HG03135 (cell line): ENCODE measurements around the gene FOXE1.
A peak's percentile ranks its signal among the peaks of the same experiment; 100 is the strongest.

Experiments
- ATAC-seq: cut with Tn5 transposase; IDR thresholded peaks from one replicate; pipeline ENCODE4 v1.9.1; 2021; ENCODE audit warnings: mild to moderate bottlenecking, moderate library complexity; ENCODE audit not compliant: unreplicated experiment

Gene FOXE1

DNA sequence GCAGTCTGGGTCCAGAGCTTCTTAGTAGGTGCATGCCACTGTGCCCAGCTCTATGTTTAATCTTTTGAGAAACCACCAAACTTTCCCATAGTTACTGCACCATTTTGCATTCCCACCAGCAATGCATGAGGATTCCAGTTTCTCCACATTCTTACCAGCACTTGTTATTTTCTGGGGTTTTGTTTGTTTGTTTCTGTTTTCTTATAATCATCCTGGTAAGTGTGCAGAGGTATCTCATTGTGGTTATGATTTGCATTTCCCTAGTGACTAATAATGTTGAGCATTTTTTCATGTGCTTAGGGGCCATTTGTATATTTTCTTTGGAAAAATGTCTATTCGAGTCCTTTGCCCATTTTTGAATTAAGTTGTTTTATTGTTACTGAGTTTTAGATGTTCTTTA lies 11.4 kb downstream of the FOXE1 start:
- no peak for ATAC-seq

DNA sequence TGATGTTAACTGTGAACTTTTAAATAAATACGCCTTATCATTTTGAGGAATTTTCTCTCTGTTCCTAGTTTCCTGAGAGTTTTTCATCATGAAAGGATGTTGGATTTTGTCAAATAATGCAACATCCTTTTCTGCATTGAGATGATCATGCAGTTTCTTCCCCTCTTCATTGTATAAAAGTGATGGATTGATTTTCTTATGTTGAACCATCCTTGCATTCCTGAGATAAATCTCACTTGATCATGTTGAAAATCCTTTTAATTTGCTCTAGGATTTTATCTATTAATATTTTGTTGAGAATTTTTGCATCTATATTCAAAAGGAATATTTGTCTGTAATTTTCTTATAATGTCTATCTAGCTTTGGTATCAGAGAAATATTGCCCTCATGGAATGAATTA lies 13.3 kb downstream of the FOXE1 start:
- no peak for ATAC-seq

DNA sequence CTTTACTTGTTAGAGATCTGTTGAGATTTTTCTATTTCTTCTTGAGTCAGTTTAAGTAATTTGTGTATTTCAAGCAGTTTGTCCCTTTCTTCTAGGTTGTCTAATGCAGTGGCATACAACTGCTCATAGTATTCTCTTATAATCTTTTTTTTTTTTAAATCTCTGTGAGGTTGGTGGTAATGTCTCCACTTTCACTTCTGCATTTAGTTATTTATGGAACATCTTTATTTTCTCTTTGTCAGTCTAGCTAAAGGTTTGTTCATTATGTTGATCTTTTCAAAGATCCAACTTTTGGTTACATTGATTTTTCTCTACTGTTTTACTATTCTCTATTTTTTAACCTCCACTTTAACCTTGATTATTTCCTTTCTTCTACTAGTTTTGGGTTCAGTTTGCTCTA lies 13.8 kb downstream of the FOXE1 start:
- peak; percentile 59 for ATAC-seq

DNA sequence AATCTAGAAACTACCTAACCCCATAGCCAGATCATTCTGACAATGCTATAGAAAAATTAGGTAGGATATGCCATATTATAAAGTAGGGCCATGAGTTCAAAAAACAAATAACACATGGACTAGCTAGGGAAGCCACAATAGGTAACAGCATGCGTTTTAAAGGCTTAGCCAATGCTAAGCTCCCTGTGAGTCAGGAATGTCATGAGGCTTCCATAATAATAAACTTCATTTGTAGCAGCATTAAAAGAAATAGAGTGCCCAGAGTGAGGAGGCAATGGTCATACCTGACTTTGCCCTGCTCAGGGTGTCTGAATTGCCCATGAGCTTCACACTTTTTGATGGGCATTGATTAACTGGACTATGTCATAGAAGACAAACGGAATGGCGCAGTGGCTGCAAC lies 15.8 kb downstream of the FOXE1 start:
- no peak for ATAC-seq

DNA sequence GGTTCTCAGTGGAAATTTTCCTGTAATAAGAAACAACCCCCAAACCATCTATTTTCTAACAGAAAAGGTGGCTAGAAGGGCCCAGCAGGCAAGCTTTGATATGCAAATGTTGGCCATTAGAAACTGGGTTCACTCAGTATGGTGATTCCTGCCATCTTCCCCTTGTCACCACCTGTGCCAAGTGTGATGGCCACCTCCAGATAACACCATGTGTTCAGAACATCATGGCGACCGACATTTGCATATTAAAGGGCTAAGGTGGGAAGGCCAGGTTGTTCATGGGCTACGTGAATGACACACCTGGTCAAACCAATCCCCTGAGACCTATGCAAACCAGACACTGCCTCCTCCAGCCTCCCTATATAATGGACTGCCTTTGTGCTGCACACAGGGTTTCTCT lies 20.4 kb downstream of the FOXE1 start:
- no peak for ATAC-seq

DNA sequence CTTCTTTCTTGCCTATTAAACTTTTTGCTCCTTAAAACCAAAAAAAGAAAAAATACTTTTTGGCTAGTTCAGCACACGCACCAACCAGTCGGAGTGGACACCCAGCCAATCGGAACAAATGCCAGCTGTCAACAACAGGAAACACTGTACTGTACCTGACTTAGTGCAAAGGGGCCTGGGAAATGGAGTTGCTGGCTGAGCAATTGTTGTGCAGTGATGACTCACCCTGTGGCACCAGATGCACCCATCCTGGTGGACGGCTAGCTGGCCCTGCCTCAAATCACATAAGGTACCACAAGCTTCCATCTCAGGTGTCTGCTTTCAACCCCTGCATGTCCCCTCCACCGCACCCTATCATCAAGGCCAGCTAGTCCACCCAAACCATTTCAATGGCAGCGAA lies 20.9 kb downstream of the FOXE1 start:
- ATAC-seq = no peak

DNA sequence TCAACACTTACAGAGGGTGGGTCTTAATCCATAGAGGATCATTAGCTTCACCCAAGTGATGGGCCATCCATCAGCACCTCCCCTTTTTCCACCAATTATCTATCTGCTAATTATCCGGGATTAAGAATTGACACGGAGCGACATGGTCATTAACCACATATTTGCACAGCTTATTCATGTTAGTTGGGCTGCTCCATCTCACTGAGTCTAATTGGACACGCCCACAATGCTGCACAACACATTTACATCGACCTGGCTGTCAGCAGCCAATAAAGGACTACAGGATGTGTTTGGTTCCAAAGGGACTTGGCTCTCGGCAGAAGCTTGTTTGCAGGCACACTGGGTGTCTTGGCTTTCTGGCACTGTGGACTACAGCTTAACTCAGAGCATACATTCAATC lies 21.6 kb downstream of the FOXE1 start:
- ATAC-seq = no peak

DNA sequence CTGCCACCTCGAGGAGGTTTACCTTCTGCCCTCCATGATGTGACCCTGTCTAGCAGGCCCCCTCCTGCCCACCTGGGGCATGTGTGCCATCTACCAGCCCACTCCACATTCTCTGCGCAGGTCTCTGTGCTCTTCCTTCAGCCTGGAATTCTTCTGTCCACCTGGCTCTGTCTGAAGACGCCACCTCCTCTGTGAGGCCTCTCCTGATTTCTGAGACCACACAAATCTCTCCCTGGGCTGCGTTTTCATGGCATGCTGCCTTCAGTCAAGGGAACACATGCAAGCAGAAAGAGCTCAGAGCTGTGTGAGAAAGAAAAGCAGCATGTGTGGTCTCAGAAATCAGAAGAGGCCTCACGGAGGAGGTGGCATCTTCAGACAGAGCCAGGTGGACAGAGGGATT lies 22.1 kb downstream of the FOXE1 start:
- no peak for ATAC-seq

DNA sequence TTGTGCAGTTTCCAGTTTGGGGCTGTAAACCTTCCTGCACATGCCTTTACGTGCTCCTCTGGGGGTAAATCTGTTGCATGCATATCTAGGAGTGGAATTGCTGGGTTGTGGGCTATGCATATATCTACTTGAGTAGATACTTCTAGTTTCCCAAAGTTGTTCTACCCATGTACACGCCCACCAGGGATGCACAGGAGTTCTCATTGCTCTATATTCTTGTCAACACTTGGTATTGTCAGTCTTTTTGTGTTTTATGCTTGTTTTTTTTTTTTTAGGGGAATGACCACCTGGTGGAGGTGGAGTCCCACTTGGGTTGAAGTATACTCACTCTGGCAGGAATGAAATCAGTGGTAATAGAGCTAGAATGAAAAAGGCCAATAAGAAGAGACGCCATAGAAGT lies 23.0 kb downstream of the FOXE1 start:
- no peak for ATAC-seq

DNA sequence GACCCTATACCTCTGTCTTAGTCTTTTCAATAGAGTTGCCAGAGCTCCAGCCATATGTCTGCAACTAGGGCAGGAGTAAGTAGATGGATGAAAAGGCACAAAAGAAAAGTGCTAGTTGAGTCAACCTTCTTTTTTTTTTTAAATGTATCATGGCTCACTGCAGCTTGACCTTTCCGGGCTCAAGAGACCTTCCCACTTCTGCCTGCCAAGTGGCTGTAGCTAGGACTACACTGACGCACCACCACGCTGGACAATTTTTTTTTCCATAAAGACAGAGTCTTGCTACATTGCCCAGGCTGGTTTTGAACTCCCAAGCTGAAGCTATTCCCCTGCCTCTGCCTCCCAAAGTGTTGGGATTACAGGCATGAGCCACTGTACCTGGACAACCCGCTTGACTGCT lies 27.3 kb downstream of the FOXE1 start:
- ATAC-seq = no peak

DNA sequence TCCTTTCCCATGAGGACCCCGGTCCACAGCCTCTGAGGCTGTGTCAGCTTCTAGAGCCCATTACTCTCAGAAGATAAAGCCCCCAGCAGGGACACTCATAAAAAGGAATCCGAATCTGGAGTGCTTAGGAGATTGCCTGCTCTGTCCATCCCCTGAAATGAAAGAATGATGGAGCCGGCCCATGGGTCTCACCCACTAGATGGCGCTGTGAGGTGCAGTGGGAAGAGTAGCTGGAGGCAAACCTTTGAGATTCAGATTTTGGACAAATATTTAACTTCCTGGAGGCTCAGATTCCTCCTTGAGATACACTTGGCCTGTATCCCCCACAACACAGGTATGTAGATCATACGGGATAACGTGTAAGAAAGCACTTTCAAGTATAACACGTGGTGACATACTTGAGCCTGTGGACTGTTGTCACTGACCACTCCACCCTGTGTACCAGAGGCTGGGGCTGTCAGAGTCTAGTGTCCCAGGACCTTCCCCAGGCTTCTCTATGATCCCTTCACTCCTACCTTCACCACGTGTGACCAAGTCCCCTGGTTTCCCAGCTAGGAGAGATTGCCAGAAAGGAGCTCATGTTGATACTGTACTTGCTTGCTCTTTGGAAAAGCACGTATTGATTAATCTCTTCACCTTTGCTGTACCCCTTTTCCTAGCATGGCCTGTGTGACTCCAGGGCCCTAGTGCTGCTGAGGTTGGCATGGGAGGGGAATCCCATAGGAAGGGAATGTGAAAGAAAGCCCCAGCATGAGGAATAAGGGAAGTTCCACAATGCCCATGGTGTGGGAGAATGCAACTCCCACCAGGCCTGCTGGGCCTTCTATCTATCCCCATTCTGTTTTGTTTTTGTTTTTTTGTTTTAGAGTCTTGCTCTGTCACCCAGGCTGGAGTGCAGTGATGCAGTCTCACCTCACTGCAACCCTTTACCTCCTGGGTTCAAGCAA lies 37.2 kb downstream of the FOXE1 start:
- ATAC-seq = no peak

DNA sequence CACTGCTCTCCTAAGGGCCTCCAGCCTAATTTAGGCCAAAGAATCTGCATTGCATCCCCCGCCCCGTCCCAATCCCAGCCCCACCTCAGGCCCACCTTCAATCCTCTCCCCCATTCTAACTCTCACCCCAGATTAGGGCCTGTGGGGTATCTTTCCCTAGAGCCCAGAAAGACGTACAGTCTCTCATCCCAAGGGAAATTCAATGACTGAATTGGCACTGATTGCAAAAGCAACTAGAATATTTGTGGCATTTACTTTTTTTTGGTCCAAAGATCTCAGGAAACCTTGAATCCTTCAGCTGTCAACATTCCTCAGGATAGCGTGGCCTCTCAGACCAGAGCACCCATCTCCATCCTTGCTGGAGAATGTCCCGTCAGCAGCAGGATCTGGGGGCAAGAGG lies 38.7 kb downstream of the FOXE1 start:
- no peak for ATAC-seq

DNA sequence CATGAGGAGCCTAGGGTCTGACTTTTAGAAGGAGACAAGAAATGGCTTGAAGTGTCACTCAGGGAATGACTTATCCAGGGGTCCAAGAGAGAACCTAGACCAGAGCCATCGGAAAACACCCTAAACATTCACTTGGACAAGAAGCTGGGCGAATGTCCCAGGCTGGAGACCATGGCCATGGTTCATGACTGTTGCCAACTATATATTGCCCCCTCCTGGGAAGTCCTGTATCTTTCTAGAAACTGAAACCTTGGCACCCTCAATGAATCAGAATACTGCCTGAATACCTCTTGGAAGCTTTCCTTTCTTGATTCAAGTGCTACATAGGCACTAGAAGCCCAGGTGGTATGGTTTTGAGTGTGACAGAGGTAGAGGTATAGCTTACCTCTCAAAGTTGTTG lies 39.4 kb downstream of the FOXE1 start:
- no peak for ATAC-seq

DNA sequence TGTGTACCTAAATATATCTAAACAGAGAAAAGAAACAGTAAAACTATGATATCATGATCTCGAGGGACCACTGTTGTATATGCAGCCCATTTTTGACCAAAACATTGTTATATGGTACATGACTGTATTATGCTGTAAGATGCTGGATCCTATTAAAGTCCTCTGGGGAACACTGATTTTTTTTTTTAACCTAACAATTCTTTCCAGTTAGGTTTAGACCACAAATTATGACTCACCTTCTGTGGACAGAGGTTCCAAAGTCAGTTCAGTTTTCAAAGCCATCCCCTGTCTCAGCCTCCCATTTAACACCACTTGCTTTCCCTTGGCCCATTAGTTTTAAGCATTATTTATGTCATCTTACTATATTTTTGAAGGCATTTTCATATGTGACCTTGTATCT lies 42.2 kb downstream of the FOXE1 start:
- ATAC-seq = no peak

DNA sequence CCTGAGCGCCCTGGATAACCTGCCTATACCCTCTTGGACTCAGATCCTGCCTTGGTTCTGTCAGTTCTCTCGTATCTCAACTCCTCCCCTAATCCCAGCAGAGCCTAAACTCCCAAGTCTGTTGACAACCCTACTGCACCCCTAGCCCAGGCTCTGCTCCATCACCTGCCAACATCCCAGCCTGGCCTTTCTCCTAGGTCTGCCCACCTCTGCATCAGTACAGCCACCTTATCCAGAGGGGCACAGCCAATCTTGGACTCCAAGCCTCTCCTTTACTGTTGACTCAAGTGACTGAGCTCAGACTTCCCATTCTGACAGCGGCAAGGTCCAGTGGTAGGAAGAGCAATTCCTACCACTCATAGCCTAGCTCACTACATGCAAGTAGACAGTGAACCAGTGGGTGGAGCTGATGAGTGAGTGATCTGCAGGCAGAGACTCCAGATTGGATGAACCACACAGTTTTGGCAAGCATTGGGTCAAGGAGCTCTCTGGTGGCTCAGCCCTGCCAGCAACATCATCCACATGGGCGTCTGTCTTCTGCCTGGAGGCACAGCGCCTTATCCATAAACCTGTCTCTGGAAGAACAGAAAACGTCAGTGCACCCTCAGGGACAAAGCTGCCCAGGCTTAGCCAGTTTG lies 42.8 kb downstream of the FOXE1 start:
- no peak for ATAC-seq

DNA sequence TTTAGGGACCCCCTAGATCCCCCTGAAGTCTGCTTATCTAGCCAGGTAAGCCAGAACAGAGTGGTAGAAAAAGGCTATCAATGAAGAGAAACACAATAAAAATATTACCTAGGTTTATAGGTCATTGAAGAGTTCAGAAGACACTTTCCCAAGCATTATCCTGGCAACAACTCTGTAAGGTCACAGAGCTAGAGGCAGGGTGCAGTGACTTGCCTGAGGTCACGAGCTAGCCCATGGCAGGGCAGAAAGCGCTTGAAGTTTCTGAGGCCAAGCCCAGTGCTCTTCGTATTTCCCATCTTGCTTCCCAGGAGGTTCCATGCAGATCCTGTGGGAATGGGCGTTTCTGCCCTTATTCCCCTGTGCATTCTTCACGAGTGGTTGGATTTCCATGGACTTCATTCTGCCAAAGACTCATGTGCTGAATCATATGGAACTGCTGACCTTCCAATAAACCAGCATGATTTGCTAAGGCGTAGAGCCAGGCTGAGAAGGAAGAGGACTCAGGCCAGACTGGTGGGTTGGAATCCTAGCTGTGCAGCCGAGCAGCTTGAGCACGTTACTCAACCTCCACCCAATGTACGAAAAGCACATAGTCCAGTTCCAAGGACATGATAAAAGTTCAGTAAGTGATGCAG lies 47.2 kb downstream of the FOXE1 start:
- ATAC-seq = no peak

DNA sequence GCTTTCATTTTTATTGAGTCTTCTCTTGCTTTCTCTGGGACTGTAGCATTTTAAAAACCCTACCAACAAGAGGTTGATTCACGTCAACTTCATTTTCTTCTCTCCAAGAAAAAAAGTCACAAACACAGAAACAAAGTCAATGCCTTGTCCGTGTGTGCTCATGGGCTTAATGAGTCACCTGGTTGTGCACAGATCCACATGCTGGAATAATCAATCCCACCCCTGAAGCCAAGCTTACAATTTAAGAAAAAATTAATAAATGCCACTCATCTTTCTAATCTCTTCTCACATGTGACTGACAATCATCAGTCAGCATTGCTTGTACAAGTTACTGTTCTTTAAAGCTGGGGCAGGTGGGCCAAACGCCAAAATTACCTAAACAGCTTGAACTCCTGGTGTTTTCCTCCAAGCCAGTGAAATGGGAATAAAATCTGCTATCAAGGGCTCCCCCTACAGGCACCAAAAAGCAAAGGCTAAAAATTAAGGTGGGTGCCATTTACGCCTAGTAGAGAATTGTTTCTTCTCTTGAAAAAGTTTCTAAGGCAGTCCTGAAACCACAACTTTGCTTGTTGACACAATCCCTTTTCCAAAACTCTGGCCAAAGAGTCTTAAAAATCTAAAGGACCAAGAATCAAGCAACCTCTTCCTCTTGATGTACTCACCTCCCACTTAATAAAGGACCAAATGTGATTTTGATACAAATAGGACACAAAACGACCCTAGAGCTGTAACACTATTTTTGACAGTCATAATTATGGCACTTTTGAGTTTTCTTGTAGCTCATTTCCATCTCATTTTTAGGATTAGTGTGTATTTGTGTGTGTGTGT lies 47.9 kb downstream of the FOXE1 start:
- no peak for ATAC-seq

DNA sequence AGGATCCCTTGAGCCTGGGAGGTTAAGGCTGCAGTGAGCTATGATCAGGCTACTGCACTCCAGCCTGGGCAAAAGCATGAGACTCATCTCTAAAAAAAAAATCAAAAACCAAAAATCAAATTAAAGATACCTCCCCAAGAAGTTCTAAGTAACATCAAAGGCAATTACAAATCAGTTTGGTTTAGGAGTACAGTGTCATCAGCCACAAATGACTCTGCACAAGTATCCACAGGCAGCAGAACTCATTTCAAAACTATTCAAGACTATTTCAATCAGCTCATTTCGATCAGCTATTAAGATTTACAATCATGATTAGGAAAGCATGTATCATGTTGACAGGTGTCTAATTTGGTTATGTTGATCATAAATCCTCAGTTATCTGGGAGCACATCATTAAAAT lies 50.2 kb downstream of the FOXE1 start:
- ATAC-seq = no peak

DNA sequence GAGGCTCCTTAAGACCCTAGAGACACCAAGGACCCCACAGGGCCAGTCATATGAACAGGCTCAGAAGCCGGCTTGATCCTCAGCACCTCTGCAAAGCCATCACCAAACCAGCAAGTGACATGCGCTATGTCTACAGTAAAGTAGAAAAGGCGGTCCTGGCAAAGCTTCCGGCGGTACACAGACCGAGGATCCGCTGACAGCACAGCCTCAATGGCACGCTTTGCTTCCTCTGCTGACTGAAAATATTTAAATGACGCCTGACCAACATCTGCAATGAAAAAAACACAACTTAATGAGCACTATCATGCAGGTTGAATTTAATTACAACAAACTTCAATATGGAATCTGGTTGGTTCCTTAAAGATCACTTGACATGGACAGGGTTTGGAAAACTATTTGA lies 51.7 kb downstream of the FOXE1 start:
- no peak for ATAC-seq

DNA sequence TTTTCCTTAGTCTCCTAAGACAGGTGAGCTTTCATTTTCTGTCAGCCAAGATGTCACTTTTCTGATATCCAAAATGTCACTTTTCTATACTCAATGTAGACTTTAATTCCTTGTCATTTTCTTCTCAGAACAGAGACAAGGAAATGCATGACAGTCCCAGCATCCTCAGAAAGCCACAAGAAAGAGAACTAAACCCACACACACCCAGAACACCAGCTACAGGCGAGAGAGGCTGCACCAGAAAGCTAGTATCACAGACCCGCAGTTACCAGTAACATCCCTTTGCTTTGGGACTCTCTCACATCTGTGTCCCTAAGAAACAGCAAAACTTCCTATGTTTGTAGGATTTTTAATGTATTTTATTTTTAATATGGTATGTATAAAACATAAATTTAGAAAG lies 52.2 kb downstream of the FOXE1 start:
- ATAC-seq = no peak
